GM23338 (cell line): ENCODE measurements around the gene KPNA6. TPM values are rescaled to one million over a fixed set of nuclear protein-coding genes. Genes with fewer than 3 reads are reported as not detected.
"Not testable (repeated sequence)": the region's sequence is repeated elsewhere in the genome, so short reads cannot be mapped to it uniquely, and the experiment has no call there.

ENCODE experiments used
- ATAC-seq: fragments of 200-7000 bp; cut with Tn5 transposase; 3 replicates; pipeline ENCODE4 v1.9.1; 2020
- DNase-seq: peaks from one replicate; pipeline ENCODE4 v3.0.0-alpha.2; 2015; ENCODE audit warnings: low spot score
- H2AFZ ChIP-seq: fragments of 200-600 bp; sonication (generic); 2 replicates; pipeline ENCODE4 v1.8.0; 2016; ENCODE audit warnings: antibody characterized with exemption, mild to moderate bottlenecking, moderate library complexity
- H3F3A ChIP-seq: fragments of 200-600 bp; sonication (generic); replicated peaks from 2 replicates; pipeline ENCODE4 v1.8.0; 2017; ENCODE audit warnings: antibody characterized with exemption, mixed run types, low read depth
- H3K27ac ChIP-seq: fragments of 200-600 bp; sonication (generic); 2 replicates; pipeline ENCODE4 v1.6.1; 2016; ENCODE audit warnings: low read depth
- H3K27me3 ChIP-seq: fragments of 200-600 bp; sonication (generic); 2 replicates; pipeline ENCODE4 v1.8.0; 2016; ENCODE audit warnings: mild to moderate bottlenecking, mixed run types, moderate library complexity; ENCODE audit not compliant: insufficient read depth
- H3K36me3 ChIP-seq: fragments of 200-600 bp; sonication (generic); 2 replicates; pipeline ENCODE4 v1.8.0; 2016; ENCODE audit warnings: mild to moderate bottlenecking; ENCODE audit not compliant: insufficient read depth
- H3K4me1 ChIP-seq: fragments of 200-600 bp; sonication (generic); 2 replicates; pipeline ENCODE4 v1.8.0; 2016; ENCODE audit warnings: mild to moderate bottlenecking, moderate library complexity; ENCODE audit not compliant: insufficient read depth
- H3K4me2 ChIP-seq: fragments of 200-600 bp; sonication (generic); 2 replicates; pipeline ENCODE4 v1.7.1; 2017; ENCODE audit warnings: mixed run types
- H3K4me3 ChIP-seq: fragments of 200-600 bp; sonication (generic); 2 replicates; pipeline ENCODE4 v1.6.1; 2016; ENCODE audit warnings: mixed run types
- H3K79me2 ChIP-seq: fragments of 200-600 bp; sonication (generic); replicated peaks from 2 replicates; pipeline ENCODE4 v1.8.0; 2017; ENCODE audit warnings: mild to moderate bottlenecking; ENCODE audit not compliant: insufficient read depth
- H3K9me2 ChIP-seq: fragments of 200-600 bp; sonication (generic); 2 replicates; pipeline ENCODE4 v1.8.0; 2017; ENCODE audit not compliant: insufficient read depth
- H4K20me1 ChIP-seq: fragments of 200-600 bp; sonication (generic); replicated peaks from 2 replicates; pipeline ENCODE4 v1.8.0; 2017; ENCODE audit warnings: mild to moderate bottlenecking; ENCODE audit not compliant: insufficient read depth
- H3K27ac Mint-ChIP-seq: 2 replicates; pipeline ENCODE4 v1.8.0; 2020; ENCODE audit warnings: inconsistent platforms, mild to moderate bottlenecking, moderate library complexity, mixed read lengths
- H3K27me3 Mint-ChIP-seq: 3 replicates; pipeline ENCODE4 v1.8.0; 2022; ENCODE audit warnings: low read depth, mild to moderate bottlenecking, moderate library complexity, mixed read lengths, inconsistent platforms; ENCODE audit not compliant: insufficient read depth, poor library complexity
- H3K36me3 Mint-ChIP-seq: 3 replicates; pipeline ENCODE4 v1.8.0; 2021; ENCODE audit warnings: low read depth, mild to moderate bottlenecking, inconsistent platforms, moderate library complexity, mixed read lengths
- H3K4me1 Mint-ChIP-seq: 3 replicates; pipeline ENCODE4 v1.8.0; 2020; ENCODE audit warnings: mild to moderate bottlenecking, inconsistent platforms, mixed read lengths
- H3K4me3 Mint-ChIP-seq: 3 replicates; pipeline ENCODE4 v1.8.0; 2021; ENCODE audit warnings: moderate library complexity, mild to moderate bottlenecking, inconsistent platforms, mixed read lengths
- H3K9me3 Mint-ChIP-seq: 3 replicates; pipeline ENCODE4 v1.8.0; 2020; ENCODE audit warnings: moderate library complexity, mild to moderate bottlenecking, inconsistent platforms, mixed read lengths
- CTCF ChIP-seq, 2 experiments: fragments of 200-600 bp in 1 of 2; sonication (generic) in 1 of 2; conservative IDR thresholded peaks; 2 replicates each; pipeline versions ENCODE4 v1.5.1 to v1.6.1; 2016 to 2017; ENCODE audit warnings: antibody characterized with exemption in 2 of 2, low read depth in 2 of 2, mild to moderate bottlenecking in 2 of 2, moderate library complexity in 1 of 2
- EZH2 ChIP-seq: fragments of 200-600 bp; sonication (generic); IDR thresholded peaks from one replicate; pipeline ENCODE4 v1.8.0; 2017; ENCODE audit warnings: antibody characterized with exemption, mild to moderate bottlenecking, low read depth; ENCODE audit not compliant: unreplicated experiment
- EZH2phosphoT487 ChIP-seq: fragments of 200-600 bp; sonication (generic); IDR thresholded peaks from one replicate; pipeline ENCODE4 v1.8.1; 2018; ENCODE audit warnings: antibody characterized with exemption; ENCODE audit not compliant: unreplicated experiment
- POLR2AphosphoS5 ChIP-seq: IDR thresholded peaks from 2 replicates; pipeline ENCODE4 v1.6.1; 2016; ENCODE audit warnings: antibody characterized with exemption, low read depth
- polyA plus RNA-seq: library from polyadenylated mRNA; unstranded; fragments of >200 nt; fragmentation: Nextera tagmentation; extraction: Ambion mirVana; gene quantifications from 2 replicates; pipeline ENCODE4 v1.2.1, GENCODE V29; 2016
- total RNA-seq: library from RNA; depleted of rRNA; stranded (reverse); fragments of >200 nt; shearing (Covaris generic); gene quantifications from 2 replicates; pipeline ENCODE4 v1.2.3, GENCODE V29; 2014

Gene KPNA6
- total and polyA plus RNA-seq, 2 experiments from 2014 or later, result 28.6 to 72.2 TPM

DNA sequence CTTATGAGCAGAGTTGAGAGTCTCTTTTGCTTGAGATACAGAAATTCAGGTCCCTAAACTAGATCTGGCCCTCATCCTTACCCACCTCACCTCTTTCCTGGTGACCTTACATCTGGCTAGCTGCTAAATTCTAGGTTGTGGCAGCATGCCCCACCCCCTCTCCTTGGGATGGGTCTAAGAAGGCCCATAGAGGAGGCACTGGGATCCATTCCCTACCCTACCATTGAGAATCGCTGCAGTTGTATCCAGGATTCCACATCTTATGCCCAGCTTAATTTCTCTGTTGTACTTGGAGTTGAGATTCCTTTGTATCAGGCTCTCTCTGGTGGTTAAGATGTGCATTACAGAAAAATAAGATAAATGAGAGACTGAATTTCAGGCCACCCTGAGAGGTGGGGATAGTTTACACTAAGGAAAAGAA is 44.6 kb upstream of the KPNA6 start:
- ATAC-seq (peak; percentile 11), DNase-seq (peak; percentile 74)
- Mint-ChIP-seq H3K4me3 (no peak overlapping the region), H3K36me3 (peaks cover 46% of the 10 kb centered on the region), H3K27me3 (peaks cover 18% of the 10 kb centered on the region), H3K27ac (peak overlapping the region; percentile 82; the same call in 1 of the 2 replicates), H3K4me1 (peaks cover 54% of the 10 kb centered on the region), H3K9me3 (no peaks in the 10 kb centered on the region)
- peaks cover 33% of the 10 kb centered on the region for H4K20me1 ChIP-seq
- H3K9me2 ChIP-seq, result no peaks in the 10 kb centered on the region
- H3K4me3 ChIP-seq, result no peak overlapping the region
- H2AFZ ChIP-seq, result no peak overlapping the region
- H3K4me1 ChIP-seq, result peaks cover 32% of the 10 kb centered on the region
- peaks cover 10% of the 10 kb centered on the region for H3K36me3 ChIP-seq
- TF ChIP-seq EZH2 (no peak), CTCF (conservative IDR thresholded peaks at IDR 0.05; ENCODE audit: low read depth in 2 of 2) (peak; percentile 56 to 57)
- H3K27me3 ChIP-seq, result no peaks in the 10 kb centered on the region
- peak overlapping the region; percentile 2; the same call in 1 of the 2 replicates for H3K27ac ChIP-seq
- peaks cover 26% of the 10 kb centered on the region for H3F3A ChIP-seq
- 0 out of 2 replicates have a peak overlapping the region, but pooled peaks have one; percentile 67 for H3K4me2 ChIP-seq
- no peaks in the 10 kb centered on the region for H3K79me2 ChIP-seq

DNA sequence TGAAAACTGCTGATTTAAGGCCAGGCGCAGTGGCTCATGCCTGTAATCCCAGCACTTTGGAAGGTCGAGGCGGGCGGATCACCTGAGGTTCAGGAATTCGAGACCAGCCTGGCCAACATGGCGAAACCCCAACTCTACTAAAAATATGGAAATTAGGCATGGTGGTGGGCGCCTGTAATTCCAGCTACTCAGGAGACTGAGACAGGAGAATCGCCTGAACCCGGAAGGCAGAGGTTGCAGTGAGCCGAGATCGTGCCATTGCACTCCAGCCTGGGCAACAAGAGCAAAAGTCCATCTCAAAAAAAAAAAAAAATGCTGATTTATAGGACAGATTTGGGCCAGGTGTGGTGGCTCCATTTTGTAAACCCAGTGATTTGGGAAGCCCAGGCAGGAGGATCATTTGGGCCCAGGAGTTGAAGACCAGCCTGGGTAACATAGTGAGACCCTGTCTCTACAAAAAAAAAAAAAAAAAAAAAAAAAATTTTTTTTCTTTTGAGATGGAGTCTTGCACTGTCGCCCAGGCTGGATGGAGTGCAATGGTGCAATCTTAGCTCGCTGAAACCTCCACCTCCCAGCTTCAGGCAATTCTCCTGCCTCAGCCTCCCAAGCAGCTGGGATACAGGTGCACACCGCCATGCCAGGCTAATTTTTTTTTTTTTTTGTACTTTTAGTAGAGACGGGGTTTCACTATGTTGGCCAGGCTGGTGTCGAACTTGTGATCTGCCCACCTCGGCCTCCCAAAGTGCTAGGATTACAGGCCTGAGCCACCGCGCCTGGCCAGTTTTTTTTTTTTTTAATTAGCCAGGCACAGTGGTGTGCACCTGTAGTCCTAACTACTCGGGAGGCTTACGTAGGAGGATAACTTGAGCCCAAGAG is 42.0 kb upstream of the KPNA6 start:
- ATAC-seq, result not testable (repeated sequence)

GRCh38 chr1:32066489-32066873 is 41.4 kb upstream of the KPNA6 start:
- Mint-ChIP-seq H3K9me3 (no peaks in the 10 kb centered on the region), H3K27me3 (peaks cover 28% of the 10 kb centered on the region), H3K4me3 (no peak overlapping the region), H3K36me3 (peaks cover 15% of the 10 kb centered on the region; the same call in 2 of the 3 replicates), H3K27ac (no peak overlapping the region), H3K4me1 (peaks cover 33% of the 10 kb centered on the region)
- 0 out of 2 replicates have a peak overlapping the region, but pooled peaks have one; percentile 47 for H3K27ac ChIP-seq
- peak; percentile 24; the same call in 1 of the 2 replicates for TF ChIP-seq POLR2AphosphoS5
- no peak for TF ChIP-seq EZH2phosphoT487
- H4K20me1 ChIP-seq, result peaks cover 10% of the 10 kb centered on the region
- peaks cover 7% of the 10 kb centered on the region; the same call in 1 of the 2 replicates for H3F3A ChIP-seq
- no peak overlapping the region for H3K4me3 ChIP-seq
- no peak overlapping the region for H3K4me2 ChIP-seq
- no peaks in the 10 kb centered on the region for H3K36me3 ChIP-seq
- no peaks in the 10 kb centered on the region for H3K79me2 ChIP-seq
- H3K4me1 ChIP-seq, result peaks cover 22% of the 10 kb centered on the region
- H2AFZ ChIP-seq, result no peak overlapping the region
- no peaks in the 10 kb centered on the region for H3K9me2 ChIP-seq
- H3K27me3 ChIP-seq, result no peaks in the 10 kb centered on the region
- no peak for DNase-seq
- no peak for ATAC-seq

More for the DNA sequence above, 42.0 kb upstream of the KPNA6 start:
- not testable (repeated sequence) for H3K27ac Mint-ChIP-seq, DNase-seq, H3K4me2 ChIP-seq, H3K79me2 ChIP-seq, H3K4me3 ChIP-seq, H3F3A ChIP-seq, H3K9me2 ChIP-seq, H3K4me3 Mint-ChIP-seq, H2AFZ ChIP-seq, H3K36me3 ChIP-seq, H3K9me3 Mint-ChIP-seq, H3K27me3 ChIP-seq
- Histone ChIP-seq H3K4me1 (peaks cover 25% of the 10 kb centered on the region), H3K27ac (peak overlapping the region; percentile 39; the same call in 1 of the 2 replicates), H4K20me1 (peaks cover 12% of the 10 kb centered on the region)
- Mint-ChIP-seq H3K27me3 (peaks cover 27% of the 10 kb centered on the region), H3K4me1 (peaks cover 39% of the 10 kb centered on the region), H3K36me3 (peaks cover 21% of the 10 kb centered on the region; the same call in 2 of the 3 replicates)
